NCI-H345 treated with DMSO at 0.1 percent for 48 hours (cell line): ENCODE results near the gene TICRR.

Experiments used
- DNase-seq: peaks from one replicate; lab custom pipeline; 2025; ENCODE audit not compliant: unreplicated experiment; lab: John Stamatoyannopoulos, UW

The TICRR gene

DNA sequence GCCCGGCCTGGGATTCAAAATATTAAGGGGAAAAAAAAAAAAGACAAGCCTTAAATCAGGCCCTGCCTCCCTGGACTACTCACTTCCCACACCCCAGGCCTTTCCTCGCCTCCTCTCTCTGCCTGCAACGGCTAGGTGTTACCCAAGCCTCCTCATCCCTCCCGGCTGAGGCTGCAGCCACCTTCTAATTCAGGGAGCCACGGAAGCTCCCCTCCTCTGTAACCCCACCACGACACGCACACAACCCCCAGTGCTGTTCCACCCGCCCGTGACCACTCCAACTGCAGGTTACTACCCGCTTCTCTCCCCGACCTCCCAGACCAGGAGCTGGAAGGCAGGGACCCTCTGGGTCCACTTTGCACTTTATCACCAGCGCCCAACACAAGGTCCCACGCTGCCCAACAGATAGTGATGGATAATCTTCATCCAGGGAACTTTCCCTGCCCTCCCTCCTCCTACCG, 79.1 kb downstream of the TICRR start:
- no peak for DNase-seq

DNA sequence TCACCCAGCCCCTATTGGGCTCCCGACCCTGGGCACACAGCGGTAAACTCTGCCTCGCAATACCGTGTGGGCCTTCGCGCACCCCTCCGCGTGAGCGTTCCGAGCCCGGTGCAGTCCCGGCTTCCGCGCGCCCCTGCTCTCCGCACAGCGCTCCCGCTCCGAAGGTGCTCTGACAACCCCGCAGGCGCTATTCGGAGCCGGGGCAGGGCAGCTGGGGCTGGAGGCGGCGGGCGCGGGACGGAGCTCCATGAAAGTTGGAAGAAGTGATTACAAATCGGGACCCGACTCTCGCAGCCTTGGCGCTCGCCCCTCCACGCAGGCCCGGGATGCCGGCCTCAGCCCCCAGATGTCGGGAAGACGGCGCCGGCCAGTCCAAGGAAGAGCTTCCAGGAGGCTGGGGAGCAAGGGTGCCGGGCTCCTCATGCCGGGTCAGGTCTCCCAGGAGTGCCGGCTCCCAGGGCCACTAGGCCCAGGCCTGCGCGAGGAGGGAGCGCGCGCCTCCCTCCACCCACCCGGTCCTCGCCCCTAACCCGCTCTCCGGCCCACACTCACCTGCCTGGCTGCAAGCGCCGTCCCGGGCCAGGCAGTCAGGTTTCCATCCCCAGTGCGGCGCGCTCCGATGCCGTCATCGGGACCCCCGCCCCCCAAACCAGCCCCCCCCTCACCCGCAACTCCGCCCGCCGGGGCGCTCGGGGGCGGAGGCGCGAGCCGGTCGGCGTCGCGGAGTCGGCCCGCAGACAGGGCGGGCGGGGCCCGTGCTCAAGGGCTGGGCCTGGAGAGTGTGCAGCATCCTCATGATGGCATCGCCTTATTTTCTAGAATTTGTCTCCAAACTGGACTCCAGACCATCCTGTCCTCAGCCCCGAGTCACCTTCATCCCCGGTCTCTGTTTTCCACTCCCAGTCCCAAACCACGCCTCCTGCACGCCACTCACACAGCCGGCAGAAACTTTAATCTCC, 79.9 kb downstream of the TICRR start, which contains the start of gene KIF7:
KIF7 (minus strand) TSS at position 621 of the 959 bp plus-strand sequence. CDS start 2,537 bp downstream, outside the sequence.
- DNase-seq: no peak

GRCh38 chr15:89656116-89656815, 81.0 kb downstream of the TICRR start:
- no peak for DNase-seq

GRCh38 chr15:89657686-89658200, 82.5 kb downstream of the TICRR start:
- DNase-seq: no peak

DNA sequence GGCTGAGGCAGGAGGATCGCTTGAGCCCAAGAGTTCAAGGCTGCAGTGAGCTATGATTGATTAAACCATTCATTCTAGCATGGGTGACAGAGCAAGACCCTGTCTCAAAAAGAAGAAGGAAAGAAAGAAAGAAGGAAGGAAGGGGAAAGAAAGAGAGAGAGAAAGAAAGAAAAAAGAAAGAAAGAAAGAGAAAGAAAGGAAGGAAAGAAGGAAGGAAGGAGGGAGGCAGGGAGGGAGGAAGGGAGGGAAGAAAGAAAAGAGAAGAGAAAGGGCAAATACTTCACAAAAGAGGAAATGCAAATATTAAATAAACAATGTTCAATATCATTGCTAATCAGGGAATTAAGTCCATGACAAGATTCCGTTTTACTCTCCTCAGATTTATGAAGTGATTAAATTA, 84.0 kb downstream of the TICRR start:
- no peak for DNase-seq

DNA sequence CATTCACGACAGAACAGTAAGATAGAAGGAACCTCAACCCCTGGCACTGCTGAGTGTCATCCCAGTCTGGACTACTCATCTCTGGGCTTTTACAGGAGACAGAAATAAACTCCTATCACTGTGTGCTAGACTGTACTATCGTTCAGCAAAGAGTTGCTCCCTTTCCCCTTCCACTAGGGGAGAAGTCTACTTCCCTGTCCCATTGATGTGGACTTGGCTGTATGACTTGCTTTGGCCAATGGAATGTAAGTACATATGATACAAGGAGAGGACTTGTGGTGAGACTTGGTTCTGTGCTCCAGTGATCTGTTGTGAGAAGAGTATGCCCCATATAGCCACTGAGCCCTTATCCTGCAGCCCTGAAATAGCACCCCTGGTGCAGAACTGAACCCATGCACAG, 85.3 kb downstream of the TICRR start:
- no peak for DNase-seq

DNA sequence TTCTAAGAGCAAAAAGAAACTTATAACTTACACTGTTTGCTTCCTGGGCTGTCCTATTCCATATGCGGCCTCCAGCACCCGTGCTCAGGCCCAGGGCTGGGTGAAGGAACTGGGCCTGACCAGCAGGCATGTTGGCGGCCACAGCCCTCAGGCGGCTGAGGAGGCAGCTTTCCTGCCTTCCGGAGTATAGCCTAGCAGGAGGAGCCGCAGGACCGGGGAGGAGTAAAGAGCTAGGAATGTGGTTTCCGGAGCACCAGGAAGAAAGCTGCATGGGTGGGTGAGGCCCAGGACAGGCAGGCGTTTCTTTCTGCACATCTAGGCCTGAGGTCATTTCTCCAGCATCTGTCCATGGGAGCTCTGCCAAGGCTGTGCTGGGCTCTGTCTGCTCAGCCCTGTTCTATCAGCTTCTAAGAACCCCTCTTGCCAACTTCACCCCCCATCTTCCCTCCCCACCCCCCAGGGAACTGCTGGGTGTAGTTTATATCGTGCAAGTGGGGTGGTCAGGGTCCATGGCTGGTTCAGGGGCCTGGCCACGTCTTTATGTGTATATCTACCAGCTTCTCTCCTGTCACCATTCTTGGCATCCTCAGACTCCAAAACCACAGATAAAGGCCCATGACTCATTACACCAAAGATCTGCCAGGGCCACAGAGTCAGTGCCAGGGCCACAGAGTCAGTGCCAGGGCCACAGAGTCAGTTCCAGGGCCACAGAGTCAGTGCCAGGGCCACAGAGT, 87.8 kb downstream of the TICRR start:
- no peak for DNase-seq

- peak; percentile 66 for DNase-seq
These were observed 89.4 kb downstream of the TICRR start for GRCh38 chr15:89664441-89665350.

DNA sequence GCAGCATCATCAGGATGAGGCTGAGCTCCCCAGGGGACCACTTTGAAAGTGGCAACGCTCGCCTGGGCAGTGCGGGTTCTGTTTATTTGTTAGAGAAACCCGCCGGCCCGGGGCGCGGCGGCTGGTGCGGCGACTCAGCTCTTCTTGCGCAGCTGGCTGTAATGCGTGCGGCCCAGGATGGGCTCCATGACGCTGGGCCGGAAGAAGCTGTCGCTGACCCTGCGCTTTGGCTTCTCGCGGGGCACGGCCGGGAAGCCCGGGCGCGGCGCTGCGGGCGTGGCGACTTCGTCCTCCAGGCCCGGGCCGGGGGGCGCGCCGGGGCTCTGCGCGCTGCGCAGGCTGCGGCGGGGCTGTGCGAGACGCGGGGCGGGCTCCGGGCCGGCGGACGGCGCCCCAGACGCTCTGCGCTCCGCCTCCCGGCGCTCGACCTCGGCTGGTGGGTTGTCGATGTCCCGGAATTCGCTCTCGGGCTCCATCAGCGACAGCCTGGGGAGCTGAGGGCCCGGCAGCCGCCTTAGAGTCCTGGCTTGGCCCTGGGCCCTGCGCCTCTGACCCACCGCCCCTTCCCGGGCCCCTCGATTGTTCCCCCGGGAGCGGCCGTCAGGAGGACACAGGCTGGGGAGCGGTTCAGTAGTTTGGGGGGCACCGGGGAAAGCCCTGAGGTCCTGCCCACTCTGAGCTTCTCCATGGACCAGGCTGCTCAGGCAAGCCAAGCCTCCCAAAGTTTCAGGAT, 90.3 kb downstream of the TICRR start:
- no peak for DNase-seq

- DNase-seq: no peak
These were observed 91.1 kb downstream of the TICRR start for GRCh38 chr15:89666184-89666857.

DNA sequence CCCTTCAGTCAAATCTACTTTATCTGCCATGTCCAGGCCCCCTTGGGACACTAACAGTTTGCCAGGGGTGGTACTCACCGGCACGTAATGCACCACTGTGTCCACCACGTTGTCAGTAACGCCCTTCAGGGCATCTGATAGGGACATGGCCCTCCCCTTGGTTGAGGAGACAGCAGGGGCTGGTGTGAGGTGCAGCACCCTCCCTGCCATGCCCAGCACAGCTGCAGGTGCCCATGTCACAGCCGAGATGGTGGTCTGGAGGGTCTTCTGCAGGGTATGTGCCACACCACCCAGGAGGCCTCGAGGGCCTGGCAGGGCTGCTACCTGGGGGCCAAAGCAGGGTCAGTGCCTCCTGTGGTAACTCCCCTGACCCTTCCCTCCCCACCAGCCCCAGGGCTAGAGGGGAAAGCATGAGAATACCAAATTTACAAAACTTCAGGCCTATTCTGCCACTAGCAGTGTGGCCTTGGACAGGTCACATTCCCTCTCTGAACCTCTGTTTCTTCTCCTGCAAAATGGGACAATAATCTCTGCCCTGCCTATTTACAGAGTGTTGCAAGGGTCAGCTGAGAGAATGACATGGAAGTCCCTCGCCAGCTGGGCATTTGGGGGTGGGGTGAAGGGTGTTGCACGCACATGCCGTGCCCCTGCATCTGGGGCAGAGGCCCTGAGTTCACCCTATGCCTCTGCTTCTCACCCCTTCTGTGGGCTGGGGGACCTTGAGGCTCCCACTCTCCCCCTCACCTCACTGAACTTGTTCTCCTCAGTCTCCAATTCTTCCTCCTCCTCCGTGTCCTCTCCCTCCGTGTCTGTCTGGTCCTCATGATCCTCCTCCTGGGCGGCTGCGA, 91.8 kb downstream of the TICRR start:
- no peak for DNase-seq

- DNase-seq: no peak
These were observed 92.4 kb downstream of the TICRR start for GRCh38 chr15:89667706-89667960.

DNA sequence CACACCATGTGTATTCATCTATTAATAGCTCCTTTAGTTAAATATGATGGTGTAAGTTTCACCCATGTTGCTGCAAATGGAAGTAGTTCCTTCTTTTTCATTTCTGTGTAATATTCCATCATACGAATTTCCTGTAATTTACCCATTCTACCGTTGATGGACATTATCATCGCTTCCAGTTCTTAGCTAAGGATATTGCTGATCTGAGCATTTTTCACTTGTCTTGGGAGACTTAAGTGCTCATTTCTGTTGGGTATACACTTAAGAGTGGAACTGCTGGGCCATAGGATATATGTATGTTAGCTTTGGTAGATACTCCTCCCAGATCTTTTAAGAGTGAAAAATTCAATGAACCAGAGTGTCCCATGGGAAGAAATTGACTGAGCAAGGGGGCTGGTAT, 92.9 kb downstream of the TICRR start:
- DNase-seq: no peak

DNA sequence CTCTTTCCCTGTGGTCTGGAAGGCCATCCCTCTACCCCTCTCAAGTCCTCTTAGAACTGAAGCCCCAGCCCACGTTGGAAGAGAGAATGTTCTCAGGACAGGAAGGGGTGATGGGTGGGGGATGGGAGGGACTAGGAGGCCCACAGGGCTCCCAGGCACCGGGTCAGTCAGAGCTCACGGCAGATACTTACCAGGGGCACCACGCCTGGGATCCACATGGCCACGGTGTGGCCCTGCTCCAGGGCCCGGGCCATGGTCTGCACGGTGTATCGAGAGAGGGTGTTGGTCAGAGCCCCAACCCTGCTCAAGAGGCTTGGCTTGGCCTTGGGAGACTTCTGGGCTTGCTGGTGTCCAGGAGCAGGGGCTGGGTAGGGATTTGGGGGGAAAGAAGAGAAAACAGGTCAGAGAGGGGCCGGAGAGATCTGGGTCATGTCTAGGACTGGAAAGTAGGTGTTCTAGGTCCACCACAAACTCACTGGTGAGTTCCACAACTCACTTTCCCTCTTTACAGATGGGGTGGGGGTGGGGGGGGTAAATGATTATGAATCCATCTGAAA, 94.1 kb downstream of the TICRR start:
- DNase-seq: no peak

DNA sequence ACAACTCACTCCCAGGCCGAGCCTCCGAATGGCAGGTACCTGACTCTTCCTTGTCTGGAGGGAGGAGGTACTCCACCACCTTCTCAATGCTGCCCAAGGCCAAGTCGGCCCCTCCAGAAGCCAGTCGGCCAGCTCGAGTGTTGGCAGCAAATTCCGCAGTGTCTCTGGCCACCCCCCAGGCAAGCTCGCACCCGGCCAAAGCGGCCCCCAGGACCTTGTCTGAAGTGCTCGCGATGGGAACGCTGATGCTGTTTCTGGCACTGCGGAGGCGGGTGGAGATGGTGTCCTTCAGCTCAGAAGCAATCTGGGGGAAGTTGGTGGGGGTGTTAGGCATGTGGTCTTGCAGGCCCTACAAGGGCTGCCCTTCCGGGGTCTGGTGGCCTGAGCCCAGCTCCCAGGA, 94.7 kb downstream of the TICRR start:
- DNase-seq: no peak

DNA sequence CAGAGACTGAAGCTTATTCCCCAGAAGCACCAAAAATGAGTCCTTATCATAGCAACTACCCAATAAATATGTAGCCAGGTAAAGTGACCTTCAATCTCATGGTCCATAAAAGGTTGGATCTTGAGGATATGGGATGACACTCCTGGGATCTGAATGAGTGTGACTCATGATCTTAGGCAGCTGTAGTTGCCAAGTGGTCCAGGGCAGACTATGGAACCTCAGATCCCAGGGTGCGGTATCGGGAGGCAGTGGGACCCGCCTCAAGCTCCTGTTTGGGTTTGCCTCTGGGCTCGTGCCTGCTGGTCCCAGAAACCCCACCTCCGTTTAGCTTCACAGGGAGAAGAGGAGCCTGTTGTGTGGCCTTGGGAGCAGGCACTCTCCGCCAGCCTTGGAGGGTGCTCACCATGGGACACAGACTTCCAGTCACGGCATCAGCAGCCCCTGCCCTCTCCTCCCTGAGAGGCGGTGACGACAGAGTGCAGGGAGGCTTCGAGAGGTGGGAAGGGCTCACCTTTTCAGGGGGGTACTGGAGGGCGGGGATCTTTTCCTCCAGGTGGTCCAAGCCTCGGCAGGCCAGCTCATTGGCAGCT, 95.8 kb downstream of the TICRR start:
- DNase-seq: no peak

- DNase-seq: no peak
These were observed 96.4 kb downstream of the TICRR start for GRCh38 chr15:89671687-89672086.
